Esophagus muscularis mucosa (tissue), 3 donors: ENCODE measurements around the gene OR10H5.

Experiments used
- POLR2A ChIP-seq: fragments of 450-650 bp; IDR thresholded peaks from one replicate; pipeline ENCODE4 v1.6.1; 2017; ENCODE audit warnings: antibody characterized with exemption, moderate library complexity, mild to moderate bottlenecking, low read depth
- POLR2AphosphoS5 ChIP-seq, 2 donors: sonication (generic); formaldehyde crosslinking; IDR thresholded peaks; one replicate each; pipeline ENCODE4 v1.6.1; 2017; ENCODE audit warnings: antibody characterized with exemption in 2 of 2
- TF ChIP-seq, protein P1 (sequence below), 3 experiments: fragments of 200-600 bp in 2 of 3; fragments of 450-650 bp in 1 of 3; sonication (generic) in 2 of 3; IDR thresholded peaks; one replicate each; pipeline ENCODE4 v1.5.1; 2017 to 2019; ENCODE audit warnings: antibody characterized with exemption in 3 of 3, mild to moderate bottlenecking in 2 of 3, moderate library complexity in 1 of 3

DNA sequence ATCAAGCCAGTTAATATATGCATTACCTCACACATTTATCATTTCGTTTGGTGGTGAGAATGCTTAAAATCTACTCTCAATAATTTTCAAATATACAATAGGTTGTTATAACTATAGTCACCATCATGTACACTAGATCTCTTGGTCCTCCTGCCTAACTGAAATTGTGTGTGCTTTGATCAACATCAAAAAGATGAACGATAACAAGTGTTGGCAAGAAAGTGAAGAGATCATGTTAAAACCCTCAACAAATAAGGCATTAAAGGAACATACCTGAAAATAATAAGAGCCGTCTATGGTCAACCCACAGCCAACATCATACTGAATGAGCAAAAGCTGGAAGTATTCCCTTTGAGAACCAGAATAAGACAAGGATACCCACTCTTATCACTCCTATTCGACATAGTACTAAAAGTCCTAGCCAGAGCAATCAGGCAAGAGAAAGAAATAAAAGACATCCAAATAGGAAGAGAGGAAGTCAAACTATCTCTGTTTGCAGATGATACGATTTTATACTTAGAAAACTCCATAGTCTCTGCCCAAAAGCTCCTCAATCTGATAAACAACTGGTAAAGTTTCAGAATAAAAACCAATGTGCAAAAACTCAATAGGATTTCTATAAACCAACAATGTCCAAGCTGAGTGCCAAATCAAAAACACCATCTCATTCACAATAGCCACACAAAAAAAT is 55.9 kb downstream of the OR10H5 start:
- TF ChIP-seq, protein P1, sequence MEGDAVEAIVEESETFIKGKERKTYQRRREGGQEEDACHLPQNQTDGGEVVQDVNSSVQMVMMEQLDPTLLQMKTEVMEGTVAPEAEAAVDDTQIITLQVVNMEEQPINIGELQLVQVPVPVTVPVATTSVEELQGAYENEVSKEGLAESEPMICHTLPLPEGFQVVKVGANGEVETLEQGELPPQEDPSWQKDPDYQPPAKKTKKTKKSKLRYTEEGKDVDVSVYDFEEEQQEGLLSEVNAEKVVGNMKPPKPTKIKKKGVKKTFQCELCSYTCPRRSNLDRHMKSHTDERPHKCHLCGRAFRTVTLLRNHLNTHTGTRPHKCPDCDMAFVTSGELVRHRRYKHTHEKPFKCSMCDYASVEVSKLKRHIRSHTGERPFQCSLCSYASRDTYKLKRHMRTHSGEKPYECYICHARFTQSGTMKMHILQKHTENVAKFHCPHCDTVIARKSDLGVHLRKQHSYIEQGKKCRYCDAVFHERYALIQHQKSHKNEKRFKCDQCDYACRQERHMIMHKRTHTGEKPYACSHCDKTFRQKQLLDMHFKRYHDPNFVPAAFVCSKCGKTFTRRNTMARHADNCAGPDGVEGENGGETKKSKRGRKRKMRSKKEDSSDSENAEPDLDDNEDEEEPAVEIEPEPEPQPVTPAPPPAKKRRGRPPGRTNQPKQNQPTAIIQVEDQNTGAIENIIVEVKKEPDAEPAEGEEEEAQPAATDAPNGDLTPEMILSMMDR (IDR thresholded peaks at IDR 0.05) = no peak
- TF ChIP-seq POLR2AphosphoS5 (IDR thresholded peaks at IDR 0.05) (no peak), POLR2A (no peak)
